DOHH2 (cell line): ENCODE data around the gene CNN2.

Experiments
- EZH2phosphoT487 ChIP-seq: fragments of 200-600 bp; sonication (generic); IDR thresholded peaks from 2 replicates; pipeline ENCODE4 v1.6.1; 2017; ENCODE audit warnings: borderline replicate concordance, mild to moderate bottlenecking, antibody characterized with exemption, low read length, moderate library complexity, mixed read lengths
- TF ChIP-seq, protein P1 (sequence below): fragments of 200-600 bp; sonication (generic); IDR thresholded peaks from one replicate; pipeline ENCODE4 v1.5.1; 2014; ENCODE audit warnings: antibody characterized with exemption, mild to moderate bottlenecking, low read depth, low read length; ENCODE audit not compliant: poor library complexity, severe bottlenecking

DNA sequence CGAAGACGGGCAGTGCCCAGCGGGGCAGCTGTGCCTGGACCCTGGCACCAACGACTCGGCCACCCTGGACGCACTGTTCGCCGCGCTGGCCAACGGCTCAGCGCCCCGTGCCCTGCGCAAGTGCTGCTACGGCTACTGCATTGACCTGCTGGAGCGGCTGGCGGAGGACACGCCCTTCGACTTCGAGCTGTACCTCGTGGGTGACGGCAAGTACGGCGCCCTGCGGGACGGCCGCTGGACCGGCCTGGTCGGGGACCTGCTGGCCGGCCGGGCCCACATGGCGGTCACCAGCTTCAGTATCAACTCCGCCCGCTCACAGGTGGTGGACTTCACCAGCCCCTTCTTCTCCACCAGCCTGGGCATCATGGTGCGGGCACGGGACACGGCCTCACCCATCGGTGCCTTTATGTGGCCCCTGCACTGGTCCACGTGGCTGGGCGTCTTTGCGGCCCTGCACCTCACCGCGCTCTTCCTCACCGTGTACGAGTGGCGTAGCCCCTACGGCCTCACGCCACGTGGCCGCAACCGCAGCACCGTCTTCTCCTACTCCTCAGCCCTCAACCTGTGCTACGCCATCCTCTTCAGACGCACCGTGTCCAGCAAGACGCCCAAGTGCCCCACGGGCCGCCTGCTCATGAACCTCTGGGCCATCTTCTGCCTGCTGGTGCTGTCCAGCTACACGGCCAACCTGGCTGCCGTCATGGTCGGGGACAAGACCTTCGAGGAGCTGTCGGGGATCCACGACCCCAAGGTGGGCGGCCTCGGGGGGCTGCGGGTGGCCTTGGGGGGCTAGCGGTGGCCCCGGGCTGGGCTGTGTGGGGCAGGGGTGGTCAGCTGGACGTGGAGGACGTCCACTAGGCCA, 21.4 kb upstream of the CNN2 start:
- TF ChIP-seq, protein P1, sequence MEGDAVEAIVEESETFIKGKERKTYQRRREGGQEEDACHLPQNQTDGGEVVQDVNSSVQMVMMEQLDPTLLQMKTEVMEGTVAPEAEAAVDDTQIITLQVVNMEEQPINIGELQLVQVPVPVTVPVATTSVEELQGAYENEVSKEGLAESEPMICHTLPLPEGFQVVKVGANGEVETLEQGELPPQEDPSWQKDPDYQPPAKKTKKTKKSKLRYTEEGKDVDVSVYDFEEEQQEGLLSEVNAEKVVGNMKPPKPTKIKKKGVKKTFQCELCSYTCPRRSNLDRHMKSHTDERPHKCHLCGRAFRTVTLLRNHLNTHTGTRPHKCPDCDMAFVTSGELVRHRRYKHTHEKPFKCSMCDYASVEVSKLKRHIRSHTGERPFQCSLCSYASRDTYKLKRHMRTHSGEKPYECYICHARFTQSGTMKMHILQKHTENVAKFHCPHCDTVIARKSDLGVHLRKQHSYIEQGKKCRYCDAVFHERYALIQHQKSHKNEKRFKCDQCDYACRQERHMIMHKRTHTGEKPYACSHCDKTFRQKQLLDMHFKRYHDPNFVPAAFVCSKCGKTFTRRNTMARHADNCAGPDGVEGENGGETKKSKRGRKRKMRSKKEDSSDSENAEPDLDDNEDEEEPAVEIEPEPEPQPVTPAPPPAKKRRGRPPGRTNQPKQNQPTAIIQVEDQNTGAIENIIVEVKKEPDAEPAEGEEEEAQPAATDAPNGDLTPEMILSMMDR: no peak
- no peak for TF ChIP-seq EZH2phosphoT487
